HepG2 (cell line): ENCODE results near the gene PIGZ.

Experiments
- ASH2L ChIP-seq: fragments of 300-600, 200-600 bp; sonication (generic); IDR thresholded peaks from 2 replicates; pipeline ENCODE4 v1.7.0; 2017; ENCODE audit warnings: low read depth, mild to moderate bottlenecking, moderate library complexity, mixed read lengths, low read length; ENCODE audit not compliant: insufficient read length
- RBAK ChIP-seq: sonication (generic); formaldehyde crosslinking; IDR thresholded peaks from 2 replicates; pipeline ENCODE4 v1.5.1; 2020; ENCODE audit warnings: mild to moderate bottlenecking, missing genetic modification reagents
- SIN3A ChIP-seq: IDR thresholded peaks from 2 replicates; pipeline ENCODE4 v1.6.1; 2011; ENCODE audit warnings: low read depth, mild to moderate bottlenecking, control low read depth, low read length, borderline replicate concordance
- TRIM24 ChIP-seq: sonication (generic); formaldehyde crosslinking; IDR thresholded peaks from 2 replicates; pipeline ENCODE4 v1.8.0; 2022; ENCODE audit warnings: mild to moderate bottlenecking, missing genetic modification reagents
- YY1 ChIP-seq: IDR thresholded peaks from 2 replicates; pipeline ENCODE4 v1.6.1; 2011; ENCODE audit warnings: low read length, low read depth, moderate library complexity, mild to moderate bottlenecking; ENCODE audit not compliant: insufficient read depth, insufficient replicate concordance
- ZNF24 ChIP-seq: fragments of 450-650 bp; IDR thresholded peaks from 2 replicates; pipeline ENCODE4 v1.6.1; 2017; ENCODE audit warnings: antibody characterized with exemption, mild to moderate bottlenecking

GRCh38 chr3:196965112-196965803, 3.4 kb downstream of the PIGZ start:
- TF ChIP-seq ZNF24 (no peak), TRIM24 (CRISPR knock-in tag) (no peak), YY1 (no peak), RBAK (CRISPR knock-in tag) (no peak), ASH2L (no peak), SIN3A (no peak)
